ENCODE data around the gene SPTBN2.
A peak's percentile ranks its signal among the peaks of the same experiment; 100 is the strongest.

SPTBN2 gene

GRCh38 chr11:66728693-66729385, at the start of gene SPTBN2:
Gene SPTBN2 (minus strand): TSS chr11:66729216. CDS start chr11:66721240, 7,976 bp downstream.
- no peak for DNase-seq (ENCODE audit: low read depth)

- no peak for DNase-seq (ENCODE audit: low read depth)
These were observed 39.8 kb upstream of the SPTBN2 start for GRCh38 chr11:66768818-66769217.

GRCh38 chr11:66768088-66768521, 39.1 kb upstream of the SPTBN2 start:
- no peak for DNase-seq (ENCODE audit: low read depth)

GRCh38 chr11:66767666-66768065, 38.6 kb upstream of the SPTBN2 start:
- no peak for DNase-seq (ENCODE audit: low read depth)

GRCh38 chr11:66766681-66767080, 37.7 kb upstream of the SPTBN2 start:
- DNase-seq (ENCODE audit: low read depth) = no peak

- DNase-seq (ENCODE audit: low read depth) = no peak
These were observed 33.1 kb upstream of the SPTBN2 start for GRCh38 chr11:66762088-66762487.

GRCh38 chr11:66752148-66752547, 23.1 kb upstream of the SPTBN2 start:
- DNase-seq (ENCODE audit: low read depth) = no peak

GRCh38 chr11:66749091-66749490, 20.1 kb upstream of the SPTBN2 start:
- no peak for DNase-seq (ENCODE audit: low read depth)

- no peak for DNase-seq (ENCODE audit: low read depth)
These were observed 18.5 kb upstream of the SPTBN2 start for GRCh38 chr11:66747480-66747879.

GRCh38 chr11:66745356-66746235, 16.6 kb upstream of the SPTBN2 start:
- DNase-seq (ENCODE audit: low read depth) = no peak

- DNase-seq (ENCODE audit: low read depth) = peak; percentile 20
These were observed 15.7 kb upstream of the SPTBN2 start for GRCh38 chr11:66744485-66745355.

- DNase-seq (ENCODE audit: low read depth) = no peak
These were observed 14.4 kb upstream of the SPTBN2 start for GRCh38 chr11:66743271-66743968.

GRCh38 chr11:66741153-66741552, 12.1 kb upstream of the SPTBN2 start:
- DNase-seq (ENCODE audit: low read depth) = no peak

- peak; percentile 50 for DNase-seq (ENCODE audit: low read depth)
These were observed 11.0 kb upstream of the SPTBN2 start for GRCh38 chr11:66739983-66740382.

- DNase-seq (ENCODE audit: low read depth) = no peak
These were observed 5.2 kb upstream of the SPTBN2 start for GRCh38 chr11:66734215-66734614.

GRCh38 chr11:66729447-66729846, 431 bp upstream of the SPTBN2 start:
- DNase-seq (ENCODE audit: low read depth) = no peak

GRCh38 chr11:66728038-66728692, 851 bp downstream of the SPTBN2 start:
- no peak for DNase-seq (ENCODE audit: low read depth)

- DNase-seq (ENCODE audit: low read depth) = no peak
These were observed 1.6 kb downstream of the SPTBN2 start for GRCh38 chr11:66727282-66728037.

GRCh38 chr11:66725647-66726046, 3.4 kb downstream of the SPTBN2 start:
- DNase-seq (ENCODE audit: low read depth) = no peak

GRCh38 chr11:66725114-66725513, 3.9 kb downstream of the SPTBN2 start:
- no peak for DNase-seq (ENCODE audit: low read depth)
